Liver (tissue), 9 donors: ENCODE results near the gene OR13D1. TPM values are rescaled to one million over a fixed set of nuclear protein-coding genes. Genes with fewer than 3 reads are reported as not detected.
A peak's percentile ranks its signal among the peaks of the same experiment; 100 is the strongest.

Experiments used
- DNase-seq: peaks from one replicate; pipeline ENCODE4 v3.0.0-alpha.2; 2017; ENCODE audit warnings: low spot score
- H3K27ac ChIP-seq, 2 donors: one replicate each; pipeline ENCODE4 v1.7.0; 2013; ENCODE audit warnings: inconsistent platforms in 2 of 2, low read length in 2 of 2, control low read depth in 1 of 2, low read depth in 1 of 2, mild to moderate bottlenecking in 1 of 2
- H3K27me3 ChIP-seq, 4 donors: one replicate each; pipeline versions ENCODE4 v1.6.1 to v1.7.0; 2013; ENCODE audit warnings: low read length in 3 of 4, inconsistent platforms in 1 of 4, mild to moderate bottlenecking in 1 of 4, moderate library complexity in 1 of 4; ENCODE audit not compliant: control insufficient read depth in 4 of 4, insufficient read depth in 4 of 4
- H3K36me3 ChIP-seq, 4 donors: one replicate each; pipeline versions ENCODE4 v1.6.1 to v1.7.0; 2013; ENCODE audit warnings: low read length in 3 of 4, mild to moderate bottlenecking in 3 of 4, low read depth in 1 of 4, moderate library complexity in 1 of 4; ENCODE audit not compliant: control insufficient read depth in 4 of 4, insufficient read depth in 3 of 4
- H3K4me1 ChIP-seq, 4 donors: one replicate each; pipeline versions ENCODE4 v1.6.1 to v1.7.0; 2013; ENCODE audit warnings: low read length in 3 of 4, mild to moderate bottlenecking in 3 of 4, moderate library complexity in 1 of 4; ENCODE audit not compliant: control insufficient read depth in 4 of 4, insufficient read depth in 4 of 4
- H3K4me3 ChIP-seq, 3 donors: one replicate each; pipeline versions ENCODE4 v1.6.1 to v1.7.0; 2013; ENCODE audit warnings: low read length in 3 of 3, control low read depth in 1 of 3, low read depth in 1 of 3, mild to moderate bottlenecking in 1 of 3
- H3K9ac ChIP-seq, 2 donors: one replicate each; pipeline ENCODE4 v1.7.0; 2013; ENCODE audit warnings: low read length in 2 of 2, mild to moderate bottlenecking in 2 of 2, moderate library complexity in 2 of 2, control low read depth in 1 of 2, low read depth in 1 of 2
- H3K9me3 ChIP-seq, 4 donors: one replicate each; pipeline versions ENCODE4 v1.6.1 to v1.7.0; 2013; ENCODE audit warnings: low read length in 3 of 4; ENCODE audit not compliant: control insufficient read depth in 4 of 4
- EGR1 ChIP-seq, 2 donors: IDR thresholded peaks; 2 replicates each; pipeline ENCODE4 v1.6.1; 2016 to 2018; ENCODE audit warnings: antibody characterized with exemption in 2 of 2, low read depth in 2 of 2
- RAD21 ChIP-seq, 2 donors: IDR thresholded peaks; 2 replicates each; pipeline ENCODE4 v1.6.1; 2016; ENCODE audit warnings: antibody characterized with exemption in 2 of 2, mild to moderate bottlenecking in 2 of 2
- WGBS: extraction: QIAGEN DNeasy Blood & Tissue Kit; methylation state at CpG from one replicate; pipeline ENCODE4 v1.1.7; 2013; 5-methylcytosine and 5-hydroxymethylcytosine counted together
- polyA plus RNA-seq, 2 donors: library from polyadenylated mRNA; stranded (reverse) in 1 of 2; unstranded in 1 of 2; fragments of 200-250 nt in 1 of 2; fragments of >200 nt in 1 of 2; fragmentation: Nextera tagmentation in 1 of 2; extraction: Ambion mirVana in 1 of 2; gene quantifications; one replicate each; pipeline versions ENCODE4 v1.2.1 to v1.2.3, GENCODE V29; 2013 to 2015
- total RNA-seq, 2 donors: library from RNA; depleted of rRNA; stranded (reverse); fragments of >200 nt; gene quantifications; one replicate each; pipeline ENCODE4 v1.2.3, GENCODE V29; 2014
- TF ChIP-seq, protein P1 (sequence below): fragments of 150-350 bp; IDR thresholded peaks from 2 replicates; pipeline ENCODE4 v1.5.1; 2017; ENCODE audit warnings: improper control_type of control experiment, low read depth, low read length; ENCODE audit not compliant: missing input control
- donor health status: healthy.
- donor health status: healthy.
- donor health status: healthy.
- donor health status: healthy.
- donor health status: healthy.

The OR13D1 gene
- total and polyA plus RNA-seq, 4 donors: not detected

DNA sequence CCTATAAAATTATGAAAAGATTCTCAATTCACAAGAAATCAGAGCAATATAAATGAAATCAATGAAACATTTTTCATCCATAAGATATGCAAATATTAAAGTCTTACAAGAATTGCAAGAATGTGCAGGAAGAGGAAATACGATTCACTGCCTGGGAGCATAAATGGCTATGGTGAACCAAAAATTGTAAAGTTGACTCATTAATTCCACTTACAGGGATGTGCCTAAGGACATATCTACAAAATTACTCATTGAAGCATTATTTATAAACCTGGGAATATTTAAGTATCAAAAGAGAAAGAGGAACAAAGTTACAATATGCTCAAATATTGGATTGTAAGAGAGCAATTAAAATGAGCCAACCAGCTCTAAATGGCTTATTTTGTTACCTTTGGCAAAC lies 46.3 kb downstream of the OR13D1 start:
- no peak for TF ChIP-seq RAD21 (IDR thresholded peaks at IDR 0.05)
- H3K4me3 ChIP-seq: no peak overlapping the region
- 49% methylated on average over 1 of the region's 1 CpG for WGBS
- H3K27ac ChIP-seq: no peak overlapping the region
- H3K9me3 ChIP-seq: no peaks in the 10 kb centered on the region
- no peaks in the 10 kb centered on the region for H3K36me3 ChIP-seq
- no peak overlapping the region for H3K9ac ChIP-seq
- no peak for DNase-seq
- H3K4me1 ChIP-seq: peaks cover 2 to 21% (median 11%) of the 10 kb centered on the region in 4 donors
- no peaks in the 10 kb centered on the region for H3K27me3 ChIP-seq

DNA sequence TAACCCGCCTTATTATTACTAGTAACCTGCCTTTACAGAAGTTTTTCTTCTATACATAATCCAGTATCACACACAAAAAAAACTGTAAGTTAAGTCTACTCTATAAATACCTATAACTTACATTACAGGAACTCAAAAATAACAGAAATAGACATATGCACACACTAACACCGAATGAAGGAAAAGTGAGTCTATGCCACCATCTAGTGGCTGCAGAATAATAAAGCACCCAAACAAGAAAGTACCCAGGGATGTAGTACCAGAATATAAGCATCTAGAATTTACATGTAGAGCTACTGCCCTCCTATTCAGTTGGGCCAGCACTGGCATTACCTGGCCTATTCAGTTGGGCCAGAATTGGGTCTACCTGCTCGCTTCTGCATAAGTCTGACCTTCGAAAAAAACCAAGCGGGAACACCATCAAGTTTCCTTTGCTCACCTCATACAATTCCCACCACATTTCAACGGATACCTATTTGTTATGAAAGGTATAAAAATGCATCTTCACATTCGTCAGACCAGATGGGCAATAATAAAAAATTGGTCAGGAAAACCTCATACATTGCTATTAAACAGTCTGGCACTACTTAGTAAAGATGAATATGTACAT lies 49.2 kb downstream of the OR13D1 start:
- no peak overlapping the region for H3K4me3 ChIP-seq
- WGBS: 37% methylated on average over 7 of the region's 7 CpGs
- no peak overlapping the region for H3K9ac ChIP-seq
- no peaks in the 10 kb centered on the region for H3K27me3 ChIP-seq
- peaks cover 2 to 35% (median 22%) of the 10 kb centered on the region in 4 donors for H3K4me1 ChIP-seq
- TF ChIP-seq, protein P1, sequence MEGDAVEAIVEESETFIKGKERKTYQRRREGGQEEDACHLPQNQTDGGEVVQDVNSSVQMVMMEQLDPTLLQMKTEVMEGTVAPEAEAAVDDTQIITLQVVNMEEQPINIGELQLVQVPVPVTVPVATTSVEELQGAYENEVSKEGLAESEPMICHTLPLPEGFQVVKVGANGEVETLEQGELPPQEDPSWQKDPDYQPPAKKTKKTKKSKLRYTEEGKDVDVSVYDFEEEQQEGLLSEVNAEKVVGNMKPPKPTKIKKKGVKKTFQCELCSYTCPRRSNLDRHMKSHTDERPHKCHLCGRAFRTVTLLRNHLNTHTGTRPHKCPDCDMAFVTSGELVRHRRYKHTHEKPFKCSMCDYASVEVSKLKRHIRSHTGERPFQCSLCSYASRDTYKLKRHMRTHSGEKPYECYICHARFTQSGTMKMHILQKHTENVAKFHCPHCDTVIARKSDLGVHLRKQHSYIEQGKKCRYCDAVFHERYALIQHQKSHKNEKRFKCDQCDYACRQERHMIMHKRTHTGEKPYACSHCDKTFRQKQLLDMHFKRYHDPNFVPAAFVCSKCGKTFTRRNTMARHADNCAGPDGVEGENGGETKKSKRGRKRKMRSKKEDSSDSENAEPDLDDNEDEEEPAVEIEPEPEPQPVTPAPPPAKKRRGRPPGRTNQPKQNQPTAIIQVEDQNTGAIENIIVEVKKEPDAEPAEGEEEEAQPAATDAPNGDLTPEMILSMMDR: peak; percentile 75
- TF ChIP-seq EGR1 (IDR thresholded peaks at IDR 0.05; ENCODE audit: low read depth in 2 of 2) (no peak), RAD21 (IDR thresholded peaks at IDR 0.05) (peak; percentile 92 to 93)
- no peak overlapping the region for H3K27ac ChIP-seq
- no peaks in the 10 kb centered on the region for H3K9me3 ChIP-seq
- no peaks in the 10 kb centered on the region for H3K36me3 ChIP-seq
- no peak for DNase-seq

Other genes with a start within 250 kb of the OR13D1 start
- gene OR13F1, start 190.3 kb upstream of the OR13D1 start, total RNA-seq: not detected
- not detected for gene OR13F1, start 190.3 kb upstream of the OR13D1 start, polyA plus RNA-seq
- gene OR13C4, start 167.3 kb upstream of the OR13D1 start, total RNA-seq: under 1 TPM; 0.14 to 0.17 TPM
- gene OR13C4, start 167.3 kb upstream of the OR13D1 start, polyA plus RNA-seq: not detected
- gene OR13C3, start 157.7 kb upstream of the OR13D1 start, total RNA-seq: under 1 TPM in 1 of 2 donors, not detected in 1; 0.17 TPM
- gene OR13C3, start 157.7 kb upstream of the OR13D1 start, polyA plus RNA-seq: not detected
- not detected for gene OR13C8, start 125.3 kb upstream of the OR13D1 start, total RNA-seq
- gene OR13C8, start 125.3 kb upstream of the OR13D1 start, polyA plus RNA-seq: not detected
- not detected for gene OR13C5, start 95.1 kb upstream of the OR13D1 start, total RNA-seq
- not detected for gene OR13C5, start 95.1 kb upstream of the OR13D1 start, polyA plus RNA-seq
- gene OR13C2, start 88.9 kb upstream of the OR13D1 start, total RNA-seq: not detected
- gene OR13C2, start 88.9 kb upstream of the OR13D1 start, polyA plus RNA-seq: not detected
- gene OR13C9, start 76.3 kb upstream of the OR13D1 start, total RNA-seq: under 1 TPM in 1 of 2 donors, not detected in 1; 0.25 TPM
- gene OR13C9, start 76.3 kb upstream of the OR13D1 start, polyA plus RNA-seq: not detected
- 10 to 100 TPM; 18.7 to 41.2 TPM for gene NIPSNAP3A, start 53.2 kb downstream of the OR13D1 start, total RNA-seq
- 10 to 100 TPM; 28.0 to 36.2 TPM for gene NIPSNAP3A, start 53.2 kb downstream of the OR13D1 start, polyA plus RNA-seq
- 1 to 10 TPM; 1.3 to 2.1 TPM for gene NIPSNAP3B, start 69.6 kb downstream of the OR13D1 start, total RNA-seq
- under 1 TPM; 0.62 to 0.76 TPM for gene NIPSNAP3B, start 69.6 kb downstream of the OR13D1 start, polyA plus RNA-seq
- gene ABCA1, start 233.6 kb downstream of the OR13D1 start, total RNA-seq: 100 to 1,000 TPM in 1 of 2 donors, 10 to 100 TPM in 1; 83.9 to 223 TPM
- 10 to 100 TPM; 15.4 to 42.0 TPM for gene ABCA1, start 233.6 kb downstream of the OR13D1 start, polyA plus RNA-seq